SK-MEL-5 (cell line): ENCODE results near the gene CUX1. TPM values are rescaled to one million over a fixed set of nuclear protein-coding genes. Genes with fewer than 3 reads are reported as not detected.

Experiments used
- DNase-seq: peaks from one replicate; pipeline ENCODE4 v3.0.0-alpha.2; 2016; ENCODE audit warnings: low read depth, low spot score
- in situ Hi-C: cut with HindIII; loops from 2 replicates; pipeline ENCODE4 v1.10.0; 2016; ENCODE audit warnings: low sequenced_read_pairs, high pct_unique_total_duplicates, low pct_unique_long_range_greater_than_20kb
- total RNA-seq: library from RNA; depleted of rRNA; stranded (reverse); fragments of >200 nt; shearing (Covaris generic); gene quantifications from 2 replicates; pipeline ENCODE4 v1.2.3, GENCODE V29; 2014

The CUX1 gene
- total RNA-seq, 1 experiment from 2014 or later: 43.6 TPM

- in situ Hi-C loops: no loop called here
- DNase-seq: no peak
These were observed 131.2 kb downstream of the CUX1 start for GRCh38 chr7:101948650-101949049.

DNA sequence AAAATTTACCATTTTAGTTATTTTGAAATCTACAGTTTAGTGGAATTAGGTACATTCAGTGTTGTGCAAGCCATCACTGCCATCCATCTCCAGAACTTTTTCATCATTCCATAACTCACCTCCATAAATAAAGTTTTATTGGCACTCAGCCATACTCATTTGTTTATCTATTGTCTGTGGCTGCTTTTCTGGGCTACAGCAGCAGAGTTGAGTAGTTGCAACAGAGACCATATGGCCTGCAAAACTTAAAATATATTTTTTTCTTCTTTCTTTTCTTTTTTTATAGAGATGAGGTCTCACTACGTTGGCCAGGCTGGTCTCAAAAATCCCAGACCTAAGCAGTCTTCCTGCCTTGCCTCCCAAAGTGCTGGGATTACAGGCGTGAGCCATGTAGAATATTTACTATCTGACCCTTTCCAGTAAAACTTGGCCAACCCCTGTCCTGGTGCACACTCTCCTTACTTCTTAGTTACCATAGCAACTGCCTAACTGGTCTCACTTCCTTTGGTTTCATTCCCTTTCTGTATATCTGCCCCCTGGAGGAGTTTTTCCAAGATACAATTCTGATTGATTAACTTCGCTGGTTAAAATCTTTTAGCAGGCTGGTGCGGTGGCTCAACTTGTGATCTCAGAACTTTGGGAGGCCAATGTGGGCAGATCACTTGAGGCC, 133.2 kb downstream of the CUX1 start:
- DNase-seq: peak; percentile 46
- in situ Hi-C loops: no loop called here

DNA sequence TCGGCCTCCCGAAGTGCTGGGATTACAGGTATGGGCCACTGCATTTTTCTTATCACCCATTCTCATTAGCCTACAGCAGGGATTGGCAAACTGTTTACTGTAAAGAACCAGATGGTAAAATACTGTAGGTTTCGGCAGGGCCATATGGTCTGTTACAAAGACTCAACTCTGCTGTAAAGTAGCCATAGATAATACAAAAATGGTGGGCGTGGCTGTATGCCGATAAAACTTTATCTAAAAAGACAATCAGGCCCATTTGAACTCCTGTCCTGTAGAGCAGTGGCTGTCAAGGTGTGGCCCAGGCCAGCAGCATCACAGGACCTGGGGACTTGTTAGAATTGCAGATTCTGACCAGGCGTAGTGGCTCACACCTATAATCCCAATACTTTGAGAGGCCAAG, 134.3 kb downstream of the CUX1 start:
- in situ Hi-C loops: no loop called here
- DNase-seq: no peak

DNA sequence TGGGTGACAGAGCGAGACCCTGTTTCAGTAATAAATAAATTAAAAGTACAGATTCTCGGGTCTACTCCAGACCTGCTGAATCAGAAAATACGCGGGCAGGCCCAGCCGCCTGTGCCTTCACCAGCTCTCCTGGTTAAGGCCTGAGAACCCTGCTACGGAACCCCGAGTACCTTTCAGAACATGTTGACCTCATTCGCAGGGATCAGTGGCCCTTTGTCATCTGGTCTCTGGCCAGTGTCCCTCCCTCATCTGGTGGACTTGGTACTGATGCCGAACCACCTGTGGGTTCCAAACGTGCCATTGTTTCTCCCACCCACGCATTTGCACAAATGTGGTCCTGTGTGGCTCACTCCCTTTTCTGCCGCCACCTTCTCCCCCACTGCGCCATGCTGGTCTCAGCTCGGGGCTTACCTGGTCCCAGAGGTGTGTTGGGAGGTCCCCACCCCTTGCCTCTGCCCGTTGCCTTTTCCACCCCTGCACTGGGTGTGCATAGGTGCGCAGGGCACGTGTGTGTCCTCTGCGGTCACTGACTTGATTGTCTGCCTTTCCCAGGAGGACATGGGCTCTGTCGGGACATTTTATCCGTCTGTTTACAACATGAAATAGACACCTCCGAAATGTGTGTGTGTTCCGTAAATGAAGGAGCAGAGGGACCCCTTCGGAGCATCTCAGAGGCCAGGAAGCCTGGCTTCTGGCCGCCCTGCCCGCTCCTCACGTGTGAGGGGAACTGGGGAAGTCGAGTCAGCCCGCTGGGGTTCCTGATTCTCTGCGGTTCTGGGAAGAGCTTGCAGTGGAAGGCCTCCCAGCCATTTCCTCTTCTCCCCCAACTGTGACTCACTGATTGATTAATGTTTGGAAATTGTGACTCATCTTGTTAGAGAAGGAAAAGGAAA, 135.2 kb downstream of the CUX1 start:
- in situ Hi-C loops: no loop called here
- DNase-seq: no peak

GRCh38 chr7:101953248-101953819, 135.9 kb downstream of the CUX1 start:
- in situ Hi-C loops: no loop called here
- no peak for DNase-seq

GRCh38 chr7:101954499-101954898, 137.1 kb downstream of the CUX1 start:
- no peak for DNase-seq
- in situ Hi-C loops: no loop called here

DNA sequence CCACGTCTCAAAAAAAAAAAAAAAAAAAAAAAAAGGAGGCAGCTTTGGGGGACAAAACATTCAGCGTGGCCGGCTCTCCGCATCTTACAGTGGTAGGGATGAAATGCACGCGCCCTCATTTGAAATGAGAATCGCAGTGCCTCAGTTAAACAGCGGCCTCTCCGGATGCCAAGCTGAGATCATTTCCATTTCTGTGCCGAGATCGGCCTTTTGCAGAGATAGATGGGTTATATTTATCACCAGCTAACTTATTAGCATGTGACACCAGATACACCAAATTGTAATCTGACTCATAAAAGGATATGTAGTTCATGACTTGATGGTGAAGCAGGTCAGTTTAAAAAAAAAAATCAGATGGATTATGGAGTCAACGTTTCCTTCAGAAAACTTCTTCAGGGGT, 138.7 kb downstream of the CUX1 start:
- no peak for DNase-seq
- in situ Hi-C loops: no loop called here

DNA sequence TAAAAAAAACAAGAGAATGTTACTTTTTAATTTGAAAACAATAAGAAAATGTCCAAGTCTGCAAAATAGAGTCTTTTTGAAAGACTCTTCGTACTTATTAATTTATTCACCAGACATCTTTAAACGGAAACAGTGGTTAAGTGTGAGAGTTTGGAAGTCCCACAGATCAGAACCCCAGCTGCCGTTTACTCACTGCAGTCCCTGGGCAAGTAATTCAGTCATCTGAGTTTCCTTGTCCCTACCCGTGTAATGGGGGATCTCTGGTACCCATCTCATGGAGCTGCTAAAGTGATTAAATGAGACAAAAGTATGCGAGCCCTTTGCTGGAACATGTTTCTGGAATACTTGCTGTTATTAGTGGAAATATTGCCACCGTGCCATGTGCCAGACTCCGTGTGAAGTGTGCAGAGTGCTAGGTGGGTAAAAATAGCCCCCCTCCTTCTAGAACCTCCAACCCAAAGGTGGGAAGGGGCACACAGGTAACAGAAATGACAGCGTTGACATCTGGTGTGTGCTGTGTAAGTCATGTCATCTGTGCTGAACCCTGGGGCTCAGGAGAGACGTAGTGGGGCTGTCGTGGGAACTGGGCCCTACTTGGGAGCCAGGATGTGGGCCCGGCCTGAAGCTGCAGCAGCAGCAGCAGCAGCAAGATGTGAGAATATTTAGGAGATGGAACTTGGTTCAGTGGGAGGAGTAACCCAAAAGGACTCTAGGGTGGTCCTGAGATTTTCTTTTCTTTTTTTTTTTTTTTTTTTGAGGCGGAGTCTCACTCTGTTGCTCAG, 140.5 kb downstream of the CUX1 start:
- in situ Hi-C loops: no loop called here
- DNase-seq: no peak

- DNase-seq: no peak
- in situ Hi-C loops: no loop called here
These were observed 141.9 kb downstream of the CUX1 start for GRCh38 chr7:101959342-101959741.

DNA sequence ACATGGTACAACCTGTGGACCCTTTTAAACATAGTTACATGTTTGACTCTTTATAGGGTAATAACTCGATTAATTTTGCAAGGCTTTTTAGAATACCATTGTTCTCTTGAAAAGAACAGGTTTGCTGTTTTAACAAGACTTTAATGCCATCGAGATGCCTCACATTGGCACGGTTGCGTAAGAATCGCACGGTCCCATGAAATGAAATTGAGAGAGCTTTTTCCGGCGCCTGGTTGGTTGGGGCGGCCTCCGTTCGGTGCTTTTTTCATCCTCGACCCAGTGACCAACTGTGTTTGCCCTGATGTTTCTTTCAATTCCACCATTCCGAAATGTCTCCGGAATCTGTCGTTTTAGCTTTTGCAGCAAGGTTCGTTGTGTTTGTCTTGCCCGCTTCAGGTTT, 142.4 kb downstream of the CUX1 start:
- in situ Hi-C loops: no loop called here
- DNase-seq: no peak

GRCh38 chr7:101960323-101960722, 142.9 kb downstream of the CUX1 start:
- DNase-seq: no peak
- in situ Hi-C loops: no loop called here

DNA sequence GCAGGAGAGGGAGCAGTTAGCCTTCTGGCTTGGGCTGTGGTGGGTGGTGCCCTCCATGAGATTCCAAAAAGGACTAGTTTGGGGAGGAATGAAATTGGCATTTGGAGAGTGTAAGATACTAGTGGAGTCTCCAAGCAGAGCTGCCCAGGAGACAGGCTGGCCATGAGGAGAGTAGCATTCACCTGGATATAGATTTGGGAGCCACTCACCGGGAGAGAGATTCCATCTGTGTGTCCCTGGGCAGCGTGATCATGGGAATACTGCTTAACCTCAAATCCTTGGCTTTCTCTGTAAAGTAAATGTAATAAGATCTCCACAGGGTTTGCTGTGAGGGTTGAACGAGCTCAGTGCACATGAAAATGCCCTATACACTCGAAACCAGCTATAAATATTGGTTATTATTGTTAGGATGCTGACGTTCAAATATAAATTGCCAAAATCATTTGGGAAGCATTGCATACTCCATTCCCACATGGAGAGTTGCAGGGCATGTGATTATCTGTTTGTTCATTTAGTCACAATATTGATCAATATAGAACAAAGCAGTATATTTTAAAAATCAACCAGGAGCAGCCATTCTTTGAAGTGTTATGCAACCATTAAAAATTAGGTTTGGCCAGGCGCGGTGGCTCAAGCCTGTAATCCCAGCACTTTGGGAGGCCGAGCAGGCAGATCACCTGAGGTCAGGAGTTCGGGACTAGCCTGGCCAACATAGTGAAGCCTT, 143.7 kb downstream of the CUX1 start:
- no peak for DNase-seq
- in situ Hi-C loops: no loop called here

DNA sequence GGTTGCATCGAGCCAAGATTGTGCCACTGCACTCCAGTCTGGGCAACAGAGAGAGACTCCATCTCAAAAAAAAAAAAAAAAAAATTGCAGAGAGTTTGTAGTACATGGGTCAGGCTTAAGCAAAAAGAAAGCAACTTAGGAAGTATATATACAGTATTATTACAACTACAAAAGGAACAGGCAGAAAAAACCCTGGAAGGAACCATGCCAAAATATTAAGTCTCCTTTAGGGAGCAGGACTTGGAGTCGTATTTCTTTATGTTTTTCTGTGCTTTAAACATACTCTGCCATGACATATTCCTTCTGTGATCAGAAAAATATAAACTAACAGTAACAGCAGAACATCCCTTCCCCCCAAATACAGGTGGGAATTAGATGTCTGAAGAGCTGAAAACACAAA, 144.4 kb downstream of the CUX1 start:
- DNase-seq: no peak
- in situ Hi-C loops: no loop called here

- in situ Hi-C loops: no loop called here
- DNase-seq: no peak
These were observed 146.3 kb downstream of the CUX1 start for GRCh38 chr7:101963693-101964092.

DNA sequence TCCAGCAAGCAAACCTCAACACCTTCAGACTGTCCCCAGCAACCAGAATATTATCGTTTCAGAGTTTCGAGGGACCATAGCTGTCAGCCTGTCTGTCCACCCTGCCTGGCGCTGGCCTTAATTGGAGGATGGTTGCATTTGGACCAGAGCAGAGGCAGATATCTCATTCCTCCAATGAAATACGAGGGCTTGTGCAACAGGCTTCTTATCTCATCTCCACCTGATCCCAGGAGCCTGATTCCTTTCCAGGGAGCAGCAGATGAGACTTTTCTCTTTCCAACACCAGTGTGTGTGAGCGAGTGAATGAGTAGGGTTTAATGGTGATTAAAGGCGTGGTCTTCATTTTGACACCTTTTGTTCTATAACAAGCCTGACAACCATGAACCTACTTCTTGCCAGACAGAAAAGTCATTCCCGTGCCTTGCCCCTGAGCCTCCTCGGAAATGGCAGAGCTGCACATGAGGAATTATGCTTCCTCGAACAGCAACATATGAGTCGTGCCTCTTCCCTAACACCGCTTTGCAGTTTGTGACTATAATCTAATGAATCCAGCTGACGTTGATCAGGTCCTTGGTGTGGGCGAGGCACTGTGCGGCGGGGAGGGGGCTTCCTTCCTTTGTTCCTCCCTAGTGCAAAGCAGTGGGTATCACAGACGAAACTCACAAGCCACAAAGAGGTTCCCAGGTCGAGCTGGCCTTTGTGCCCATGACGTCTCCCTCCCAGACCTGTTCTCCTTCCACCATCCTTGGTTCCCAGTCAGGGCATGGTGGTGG, 147.4 kb downstream of the CUX1 start:
- in situ Hi-C loops: no loop called here
- DNase-seq: no peak

DNA sequence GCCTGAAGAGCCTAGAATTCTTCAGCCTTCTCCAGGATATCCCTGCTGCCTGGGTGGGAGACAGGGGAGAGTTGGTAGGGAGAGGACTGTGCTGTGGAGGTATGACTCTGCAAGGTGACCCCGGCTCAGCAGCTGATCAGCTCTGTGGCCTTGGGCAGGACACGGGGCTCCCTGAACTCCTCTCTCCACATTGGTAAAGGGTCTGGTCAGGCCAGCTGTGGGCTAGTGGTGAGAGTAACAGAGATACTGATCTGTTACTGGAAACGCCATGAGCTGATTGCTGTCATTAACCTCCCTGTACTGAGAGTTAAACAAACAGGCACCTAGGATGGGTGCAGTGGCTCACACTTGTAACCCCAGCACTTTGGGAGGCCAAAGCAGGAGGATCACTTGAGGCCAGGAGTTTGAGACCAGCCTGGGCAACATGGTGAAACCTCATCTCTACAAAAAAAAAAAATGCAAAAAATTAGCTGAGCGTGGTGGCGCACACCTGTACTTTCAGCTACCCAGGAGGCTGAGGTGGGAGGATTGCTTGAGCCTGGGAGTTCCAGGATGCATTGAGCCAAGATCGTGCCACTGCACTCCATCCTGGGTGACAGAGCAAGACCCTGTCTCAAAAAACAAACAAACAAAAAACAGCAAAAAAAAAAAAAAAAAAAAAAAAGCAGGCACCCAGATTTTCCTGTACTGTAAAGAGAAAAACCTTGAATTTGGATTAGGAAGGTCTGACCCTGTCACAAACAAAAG, 151.5 kb downstream of the CUX1 start:
- in situ Hi-C loops: no loop called here
- DNase-seq: no peak
